GM18511 (cell line): ENCODE measurements around the gene ARHGAP22.

Source experiments
- ATAC-seq: cut with Tn5 transposase; IDR thresholded peaks from one replicate; pipeline ENCODE4 v1.9.1; 2021; ENCODE audit warnings: mild to moderate bottlenecking, moderate library complexity; ENCODE audit not compliant: unreplicated experiment

Gene ARHGAP22

GRCh38 chr10:48517911-48518811 lies 86.7 kb downstream of the ARHGAP22 start:
- no peak for ATAC-seq

- no peak for ATAC-seq
These were observed 87.4 kb downstream of the ARHGAP22 start for GRCh38 chr10:48517482-48517881.

- ATAC-seq, result no peak
These were observed 88.0 kb downstream of the ARHGAP22 start for GRCh38 chr10:48516911-48517310.

- ATAC-seq, result no peak
These were observed 90.0 kb downstream of the ARHGAP22 start for GRCh38 chr10:48514916-48515315.

GRCh38 chr10:48514255-48514654 lies 90.6 kb downstream of the ARHGAP22 start:
- ATAC-seq, result no peak

- no peak for ATAC-seq
These were observed 92.0 kb downstream of the ARHGAP22 start for GRCh38 chr10:48512861-48513260.

GRCh38 chr10:48511875-48512231 lies 93.0 kb downstream of the ARHGAP22 start:
- ATAC-seq, result peak; percentile 46

GRCh38 chr10:48511066-48511874 lies 93.6 kb downstream of the ARHGAP22 start:
- ATAC-seq, result no peak

GRCh38 chr10:48509974-48510692 lies 94.7 kb downstream of the ARHGAP22 start:
- no peak for ATAC-seq

- no peak for ATAC-seq
These were observed 95.8 kb downstream of the ARHGAP22 start for GRCh38 chr10:48508791-48509772.

- ATAC-seq, result no peak
These were observed 96.7 kb downstream of the ARHGAP22 start for GRCh38 chr10:48507933-48508790.

- no peak for ATAC-seq
These were observed 97.4 kb downstream of the ARHGAP22 start for GRCh38 chr10:48507494-48507893.

- ATAC-seq, result no peak
These were observed 98.5 kb downstream of the ARHGAP22 start for GRCh38 chr10:48506147-48506917.

- no peak for ATAC-seq
These were observed 99.3 kb downstream of the ARHGAP22 start for GRCh38 chr10:48505394-48506112.

GRCh38 chr10:48504141-48504885 lies 100.6 kb downstream of the ARHGAP22 start:
- ATAC-seq, result no peak

GRCh38 chr10:48503293-48503911 lies 101.5 kb downstream of the ARHGAP22 start:
- no peak for ATAC-seq

GRCh38 chr10:48502791-48503190 lies 102.1 kb downstream of the ARHGAP22 start:
- ATAC-seq, result no peak
